ENCODE results near the gene CALHM3. TPM values are rescaled to one million over a fixed set of nuclear protein-coding genes. Genes with fewer than 3 reads are reported as not detected.

CALHM3 gene
- total and polyA plus RNA-seq, 2 donors (not counting 3 experiments of a cell fraction or from before 2014, with no cell fraction given) = not detected

DNA sequence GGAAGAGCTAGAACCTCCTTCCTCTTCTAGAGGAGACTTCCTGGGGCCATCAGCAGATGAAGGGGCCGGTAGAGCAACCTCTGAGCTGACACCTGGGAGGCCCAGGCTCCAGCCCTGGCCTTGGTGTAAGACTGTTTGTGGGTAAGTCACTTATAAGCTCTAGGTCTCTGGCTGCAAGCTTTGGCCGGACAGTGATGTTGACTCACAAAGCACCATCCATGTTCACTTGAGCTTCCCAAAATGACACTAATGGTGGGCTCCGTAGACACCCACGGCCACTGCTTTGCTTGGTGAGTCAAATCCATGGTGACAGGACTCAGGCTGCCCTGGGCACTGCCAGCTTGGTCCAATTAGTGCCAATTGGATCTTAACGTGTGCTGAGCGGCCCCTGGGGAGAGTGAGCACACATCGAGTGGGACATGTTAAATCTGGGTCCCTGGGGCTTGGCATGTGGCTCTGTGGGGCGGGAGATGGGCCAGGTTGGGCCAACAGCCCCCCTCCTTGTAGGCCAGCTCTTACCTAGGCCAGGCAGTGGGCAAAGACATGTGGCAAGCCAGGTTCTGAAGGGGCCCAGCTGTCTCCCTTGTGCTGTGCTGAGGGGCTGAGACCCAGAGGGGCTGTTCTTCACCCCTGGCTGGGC, 31.1 kb upstream of the CALHM3 start:
- Histone ChIP-seq H3K4me2 (ENCODE audit: insufficient read depth, low read length) (no peak overlapping the region), H3K9me1 (replicated peaks; ENCODE audit: control insufficient read depth, extremely low read depth, insufficient read depth, low read length) (no peaks in the 10 kb centered on the region), H3K36me3 (ENCODE audit: control insufficient read depth in 2 of 2, extremely low read depth in 1 of 2, insufficient read depth in 2 of 2, low read length in 2 of 2) (no peaks in the 10 kb centered on the region), H3K9ac (replicated peaks; ENCODE audit: extremely low read depth, insufficient read depth, low read length) (no peak overlapping the region), H3K27ac (ENCODE audit: insufficient read depth, low read depth, low read length) (no peak overlapping the region), H2AFZ (ENCODE audit: low read depth, low read length) (no peak overlapping the region), H3K27me3 (ENCODE audit: control insufficient read depth in 2 of 2, insufficient read depth in 2 of 2, low read length in 2 of 2) (peaks cover 0 to 6% of the 10 kb centered on the region in 2 experiments), H3K4me3 (replicated peaks in 1 of 3; ENCODE audit: insufficient read depth in 1 of 3, low read depth in 1 of 3, low read length in 3 of 3) (no peak overlapping the region), H3K79me2 (ENCODE audit: control insufficient read depth, insufficient read depth, low read length) (no peaks in the 10 kb centered on the region), H4K20me1 (replicated peaks; ENCODE audit: control insufficient read depth, extremely low read depth, insufficient read depth, low read length) (no peaks in the 10 kb centered on the region), H3K9me3 (replicated peaks; ENCODE audit: control insufficient read depth, insufficient read depth, low read length) (no peaks in the 10 kb centered on the region), H3K4me1 (ENCODE audit: control insufficient read depth, extremely low read depth, insufficient read depth, low read length) (peaks cover 2% of the 10 kb centered on the region)
- TF ChIP-seq CTCF (IDR thresholded peaks at IDR 0.05; ENCODE audit: extremely low read depth in 1 of 2, insufficient read depth in 1 of 2, low read depth in 1 of 2, low read length in 2 of 2) (no peak), POLR2AphosphoS5 (IDR thresholded peaks at IDR 0.05; ENCODE audit: insufficient read depth, low read depth, low read length) (no peak)
- TF ChIP-seq, protein P1, sequence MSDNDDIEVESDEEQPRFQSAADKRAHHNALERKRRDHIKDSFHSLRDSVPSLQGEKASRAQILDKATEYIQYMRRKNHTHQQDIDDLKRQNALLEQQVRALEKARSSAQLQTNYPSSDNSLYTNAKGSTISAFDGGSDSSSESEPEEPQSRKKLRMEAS (IDR thresholded peaks at IDR 0.05; ENCODE audit: insufficient read depth, insufficient read length) = no peak
- no TSS peak for BruUV-seq (replicated peaks)
- intact Hi-C loops (cut with micrococcal nuclease) = no loop called here
- no peak for FAIRE-seq
- dilution Hi-C loops (cut with MboI; ENCODE audit: extremely low pct_ligation_motif_present, low sequenced_read_pairs) = no loop called here
- ChIA-PET CTCF (interaction anchor here (0.8 to 1.9 kb wide), 3 partner anchors 9 to 32 kb away, joined by 3 to 5 read pairs (median 3); no protein-coding TSS in a partner anchor), POLR2A (no interaction called here)
- DNase-seq (ENCODE audit: low read depth, low spot score) = no peak
